HUES48 (cell line): ENCODE data around the gene NCSTN.
A peak's percentile ranks its signal among the peaks of the same experiment; 100 is the strongest.

Source experiments
- H3K27ac ChIP-seq: one replicate; pipeline ENCODE4 v1.7.0; 2013; ENCODE audit warnings: low read depth, low read length, inconsistent platforms
- H3K27me3 ChIP-seq: 2 replicates; pipeline ENCODE4 v1.6.1; 2013; ENCODE audit warnings: mild to moderate bottlenecking, low read length; ENCODE audit not compliant: control insufficient read depth, insufficient read depth
- H3K36me3 ChIP-seq: 2 replicates; pipeline ENCODE4 v1.6.1; 2013; ENCODE audit warnings: low read length; ENCODE audit not compliant: control insufficient read depth, insufficient read depth
- H3K4me1 ChIP-seq: 2 replicates; pipeline ENCODE4 v1.6.1; 2013; ENCODE audit warnings: mild to moderate bottlenecking, low read length; ENCODE audit not compliant: control insufficient read depth, insufficient read depth
- H3K4me3 ChIP-seq: 2 replicates; pipeline ENCODE4 v1.5.1; 2013; ENCODE audit warnings: mild to moderate bottlenecking, low read depth, low read length
- H3K9ac ChIP-seq: 2 replicates; pipeline ENCODE4 v1.6.1; 2013; ENCODE audit warnings: mild to moderate bottlenecking, low read depth, low read length, moderate library complexity
- H3K9me3 ChIP-seq: 2 replicates; pipeline ENCODE4 v1.6.1; 2013; ENCODE audit warnings: low read length; ENCODE audit not compliant: control insufficient read depth, insufficient read depth

The NCSTN gene

DNA sequence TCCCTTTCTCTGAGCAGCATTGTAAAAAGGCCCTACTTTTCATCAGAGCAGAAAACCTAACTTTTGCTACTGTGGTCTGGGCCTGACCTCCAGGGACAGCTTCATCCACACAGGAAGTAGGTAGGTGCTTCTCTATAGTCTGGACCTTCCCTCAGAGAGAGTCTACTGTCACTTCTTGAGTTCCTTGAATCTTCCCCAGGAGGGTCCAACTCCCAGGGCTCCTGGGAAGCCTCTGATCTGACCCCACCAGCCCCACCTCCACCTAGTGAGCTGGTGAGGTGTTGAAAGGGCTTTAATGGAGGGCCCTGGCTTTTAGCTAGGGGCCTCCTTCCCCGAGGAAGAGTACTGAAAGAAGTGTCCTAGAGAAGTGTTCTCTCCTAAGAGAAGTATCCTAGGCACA, 54.5 kb downstream of the NCSTN start:
- Histone ChIP-seq H3K4me1 (peaks cover 25% of the 10 kb centered on the region), H3K27ac (no peak overlapping the region), H3K27me3 (no peaks in the 10 kb centered on the region), H3K36me3 (no peaks in the 10 kb centered on the region), H3K4me3 (no peak overlapping the region), H3K9ac (no peak overlapping the region), H3K9me3 (no peaks in the 10 kb centered on the region)

DNA sequence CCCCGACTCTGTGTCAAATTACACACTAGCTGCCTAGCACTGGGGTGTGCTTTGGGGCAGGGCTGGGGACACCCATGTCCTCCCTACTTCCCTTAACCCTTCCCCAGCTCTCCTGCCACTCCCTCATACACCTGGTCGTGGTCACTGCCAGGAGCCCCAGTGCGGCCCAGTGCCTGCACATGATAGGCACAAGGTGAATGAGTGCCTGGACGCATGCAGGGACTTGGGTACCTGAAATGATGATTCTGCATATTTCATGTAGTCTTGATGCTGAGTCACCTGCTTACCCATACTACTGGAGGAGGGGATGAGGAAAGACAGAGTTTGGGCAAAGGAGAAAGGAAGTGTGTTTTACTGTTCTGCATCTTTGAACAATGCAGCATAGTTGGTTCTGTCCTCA, 55.6 kb downstream of the NCSTN start:
- H3K9ac ChIP-seq = no peak overlapping the region

DNA sequence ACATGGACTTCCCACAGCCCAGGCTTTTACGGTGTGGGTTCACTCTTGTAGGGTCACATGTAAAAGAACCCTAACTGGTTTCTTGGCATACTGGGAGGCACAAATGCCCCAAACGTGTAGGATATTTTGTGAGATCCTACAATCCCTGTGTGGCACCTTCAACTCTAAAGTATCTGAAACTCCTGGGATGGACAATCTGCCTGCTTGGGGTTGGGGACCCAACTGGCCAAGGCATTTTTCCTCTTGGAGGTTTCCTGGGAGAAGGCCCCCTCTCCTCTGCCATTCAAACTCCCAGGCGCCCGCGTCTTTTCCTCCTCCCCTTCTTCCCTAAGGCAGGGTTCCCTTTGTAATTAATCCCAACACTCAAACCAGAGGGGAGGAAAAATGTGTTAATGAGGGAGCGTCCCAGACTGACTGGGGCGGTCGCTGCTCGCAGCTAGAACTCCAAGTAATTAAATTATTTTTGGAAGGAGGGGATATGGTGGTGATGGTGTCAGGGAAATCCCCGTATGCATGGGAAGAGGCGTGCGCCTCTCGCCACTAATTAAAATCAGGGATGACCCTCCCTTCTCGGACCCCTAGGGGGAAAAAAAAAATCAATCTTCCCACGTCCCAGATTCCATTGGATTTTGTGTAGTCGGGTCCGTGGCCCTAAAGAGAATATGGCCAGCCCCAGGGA, 56.5 kb downstream of the NCSTN start:
- H3K9ac ChIP-seq = peak overlapping the region; percentile 72
- H3K27me3 ChIP-seq = no peaks in the 10 kb centered on the region
- H3K4me3 ChIP-seq = peak overlapping the region; percentile 66
- no peaks in the 10 kb centered on the region for H3K36me3 ChIP-seq
- H3K27ac ChIP-seq = peak overlapping the region; percentile 97
- peaks cover 40% of the 10 kb centered on the region for H3K4me1 ChIP-seq
- H3K9me3 ChIP-seq = no peaks in the 10 kb centered on the region

More for the DNA sequence above, 55.6 kb downstream of the NCSTN start:
- peaks cover 36% of the 10 kb centered on the region for H3K4me1 ChIP-seq
- H3K27me3 ChIP-seq = no peaks in the 10 kb centered on the region
- no peaks in the 10 kb centered on the region for H3K9me3 ChIP-seq
- no peak overlapping the region for H3K4me3 ChIP-seq
- no peak overlapping the region for H3K27ac ChIP-seq
- no peaks in the 10 kb centered on the region for H3K36me3 ChIP-seq

DNA sequence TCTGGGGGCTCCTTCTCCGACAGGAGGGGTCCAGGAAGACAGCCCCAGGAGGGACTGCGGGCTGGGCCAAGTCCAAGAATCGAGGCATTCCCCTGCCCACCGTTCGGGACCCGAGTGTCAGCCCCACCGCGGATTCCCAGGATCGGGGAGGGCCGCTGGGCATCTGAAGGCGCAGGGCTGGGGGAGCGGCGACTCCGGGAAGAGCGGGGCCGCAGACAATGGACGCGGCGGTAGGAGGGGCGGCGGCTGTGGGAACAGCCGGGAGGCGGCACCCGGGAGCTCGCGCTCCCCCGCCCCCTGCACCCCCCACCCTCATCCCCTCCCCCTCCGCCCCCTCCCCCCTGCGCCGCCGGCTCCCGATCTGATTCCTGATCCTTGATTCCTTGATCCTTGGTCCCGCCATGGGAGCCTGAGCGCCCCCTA, 57.1 kb downstream of the NCSTN start, which contains the start of gene VANGL2:
Gene VANGL2, plus strand, starts transcription at position 342 of the 423 bp plus-strand sequence. CDS start 15,274 bp downstream, outside the sequence.
- H3K4me1 ChIP-seq = peaks cover 43% of the 10 kb centered on the region
- no peaks in the 10 kb centered on the region for H3K36me3 ChIP-seq
- peak within 1 kb of the TSS; percentile 97 for H3K27ac ChIP-seq
- H3K27me3 ChIP-seq = no peaks in the 10 kb centered on the region
- H3K4me3 ChIP-seq = peak within 1 kb of the TSS; percentile 89
- H3K9me3 ChIP-seq = no peaks in the 10 kb centered on the region
- H3K9ac ChIP-seq = peak within 1 kb of the TSS; percentile 73

DNA sequence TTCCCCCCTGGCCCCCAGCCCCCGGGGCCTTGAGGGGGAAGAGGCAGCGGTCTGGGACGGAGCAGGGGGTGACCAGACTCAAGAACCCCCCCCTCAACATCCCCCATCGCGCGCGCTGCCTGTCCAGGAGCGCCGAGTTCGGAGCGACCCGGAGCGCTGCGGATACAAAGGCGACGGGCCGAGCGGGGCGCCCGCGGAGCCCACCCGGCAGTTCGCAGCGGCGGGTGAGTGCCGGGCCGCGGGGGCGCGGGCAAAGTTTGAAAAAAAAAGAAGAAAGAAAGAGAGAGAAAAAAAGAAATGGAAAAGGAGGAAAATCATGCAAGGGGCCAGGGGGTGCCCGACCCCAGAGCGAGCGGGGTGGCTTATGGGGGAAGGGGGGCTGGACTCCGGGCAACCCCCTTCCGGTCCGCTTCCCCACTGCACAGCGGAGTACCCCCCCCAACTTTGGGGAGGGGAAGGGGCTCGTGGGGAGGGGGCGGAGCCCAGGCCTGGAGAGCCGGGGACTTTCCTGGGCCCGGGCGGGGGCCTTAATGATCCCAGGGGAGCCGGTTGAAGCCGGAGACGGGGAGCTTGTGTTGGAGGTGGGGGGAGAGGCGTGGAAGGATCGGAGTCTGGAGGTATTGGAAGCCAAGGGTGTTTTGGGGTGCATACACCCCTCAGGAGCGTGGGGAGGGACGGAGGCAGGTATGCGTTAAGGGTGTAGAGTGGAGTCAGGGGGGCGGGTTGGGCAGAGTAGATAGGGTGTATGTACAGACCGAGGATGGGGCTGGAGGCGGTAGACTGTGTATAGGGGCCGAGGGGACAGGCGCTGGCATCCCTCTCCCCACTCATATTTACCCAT, 57.7 kb downstream of the NCSTN start:
- Histone ChIP-seq H3K9ac (peak overlapping the region; percentile 73), H3K36me3 (no peaks in the 10 kb centered on the region), H3K4me3 (peak overlapping the region; percentile 89), H3K27ac (peak overlapping the region; percentile 92), H3K9me3 (no peaks in the 10 kb centered on the region), H3K27me3 (no peaks in the 10 kb centered on the region), H3K4me1 (peaks cover 44% of the 10 kb centered on the region)

DNA sequence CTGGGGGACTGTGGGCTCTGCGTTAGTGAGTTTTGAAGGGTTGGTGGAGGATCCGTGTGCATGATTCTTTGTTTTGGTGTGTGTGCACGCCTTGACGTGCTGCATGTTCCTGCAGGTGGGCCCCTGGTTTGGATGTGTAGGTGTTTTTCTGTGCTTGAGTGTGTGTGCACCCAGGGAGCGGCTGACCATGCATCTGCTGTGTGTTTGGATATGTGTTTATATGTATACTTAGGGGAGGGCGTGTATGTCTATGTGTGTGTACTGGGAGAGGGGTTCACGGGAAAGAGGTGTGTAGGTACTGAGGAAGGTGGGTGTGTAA, 58.3 kb downstream of the NCSTN start:
- peak overlapping the region; percentile 55 for H3K9ac ChIP-seq
- H3K27me3 ChIP-seq = no peaks in the 10 kb centered on the region
- H3K9me3 ChIP-seq = no peaks in the 10 kb centered on the region
- no peak overlapping the region for H3K27ac ChIP-seq
- H3K4me1 ChIP-seq = peaks cover 46% of the 10 kb centered on the region
- no peaks in the 10 kb centered on the region for H3K36me3 ChIP-seq
- H3K4me3 ChIP-seq = peak overlapping the region; percentile 89

DNA sequence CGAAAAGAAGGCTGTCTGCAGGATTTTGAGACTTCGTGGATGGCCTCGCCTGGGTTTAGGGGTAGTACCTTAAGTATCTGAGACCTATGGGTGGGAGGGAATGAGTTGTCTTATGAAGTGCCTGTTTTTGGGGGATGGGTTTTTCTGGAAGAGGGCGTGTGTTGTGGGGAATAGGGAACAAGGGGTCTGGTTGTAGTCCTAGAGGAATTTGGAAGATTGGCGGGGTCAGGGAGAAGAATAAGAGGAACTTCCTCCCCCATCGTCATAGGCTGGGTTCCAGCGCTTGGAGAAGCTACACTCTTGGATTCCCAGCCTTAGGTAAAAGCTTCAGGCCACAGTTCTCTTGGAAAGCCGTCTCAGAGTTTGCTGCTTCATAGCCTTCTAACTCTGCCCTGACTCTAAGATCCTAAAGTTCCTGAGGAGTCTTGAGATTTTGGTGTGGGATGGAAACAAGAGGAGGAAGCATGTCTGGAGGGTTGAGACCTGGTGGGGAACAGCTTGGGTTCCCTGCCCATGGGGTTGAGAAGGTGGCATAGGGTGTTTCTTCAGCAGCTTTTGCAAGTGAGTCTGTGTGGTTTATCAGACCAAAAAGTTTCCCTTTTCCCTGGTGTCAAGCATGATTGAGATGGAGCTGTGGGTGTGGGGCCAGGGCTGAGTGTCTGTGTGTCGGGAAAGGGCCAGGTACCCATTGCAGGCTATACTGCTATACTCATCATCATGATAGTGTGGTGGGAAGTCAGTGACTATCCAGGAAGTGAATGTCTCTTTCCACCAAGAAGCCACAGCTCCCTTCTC, 59.0 kb downstream of the NCSTN start:
- Histone ChIP-seq H3K4me3 (peak overlapping the region; percentile 89), H3K36me3 (peaks cover 3% of the 10 kb centered on the region; the same call in 1 of the 2 replicates), H3K27ac (no peak overlapping the region), H3K9me3 (no peaks in the 10 kb centered on the region), H3K4me1 (peaks cover 46% of the 10 kb centered on the region), H3K9ac (no peak overlapping the region), H3K27me3 (no peaks in the 10 kb centered on the region)

DNA sequence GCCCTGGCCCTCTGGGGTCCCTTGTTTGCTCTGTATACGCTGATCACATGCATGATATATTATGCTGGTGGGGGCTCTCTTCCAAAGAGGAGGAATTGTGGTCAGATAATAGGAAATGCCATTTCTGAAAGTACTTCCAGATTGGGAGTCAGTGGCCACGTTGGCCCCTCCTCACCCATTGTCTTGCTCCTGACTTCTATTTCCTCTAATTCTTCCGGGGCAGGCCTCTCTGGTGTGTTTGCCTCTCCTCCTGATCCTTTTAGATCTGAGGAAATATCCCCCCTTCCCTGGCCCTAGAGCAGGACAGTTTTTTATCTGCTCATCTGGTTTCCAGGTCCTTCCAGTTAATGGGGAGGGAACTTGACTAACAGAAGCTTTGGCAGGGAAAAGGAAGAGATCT, 60.1 kb downstream of the NCSTN start:
- Histone ChIP-seq H3K9ac (no peak overlapping the region), H3K4me3 (no peak overlapping the region), H3K4me1 (peaks cover 55% of the 10 kb centered on the region), H3K36me3 (peaks cover 3% of the 10 kb centered on the region; the same call in 1 of the 2 replicates), H3K27me3 (no peaks in the 10 kb centered on the region), H3K9me3 (no peaks in the 10 kb centered on the region), H3K27ac (no peak overlapping the region)

DNA sequence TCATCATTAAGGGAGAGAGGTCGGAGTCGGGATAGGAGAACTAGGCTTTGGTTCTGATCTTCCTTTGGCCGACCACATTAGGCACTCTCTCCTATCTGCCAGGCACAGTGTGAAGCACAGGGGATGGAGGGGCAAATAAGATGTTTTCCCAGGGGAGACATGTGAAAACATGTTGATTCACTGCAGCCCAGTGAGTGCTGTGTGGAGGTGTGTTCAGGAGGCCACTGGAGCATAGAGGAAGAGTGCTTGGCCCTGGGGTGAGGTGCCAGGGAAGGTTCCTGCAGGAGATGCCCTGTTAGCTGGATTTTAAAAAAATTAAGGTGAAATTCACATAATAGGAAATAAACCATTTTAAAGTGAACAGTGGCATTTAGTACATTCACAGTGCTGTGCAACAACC, 60.9 kb downstream of the NCSTN start:
- H3K4me1 ChIP-seq = peaks cover 56% of the 10 kb centered on the region
- H3K27me3 ChIP-seq = no peaks in the 10 kb centered on the region
- H3K27ac ChIP-seq = no peak overlapping the region
- H3K9ac ChIP-seq = no peak overlapping the region
- H3K9me3 ChIP-seq = no peaks in the 10 kb centered on the region
- peaks cover 3% of the 10 kb centered on the region; the same call in 1 of the 2 replicates for H3K36me3 ChIP-seq
- no peak overlapping the region for H3K4me3 ChIP-seq

DNA sequence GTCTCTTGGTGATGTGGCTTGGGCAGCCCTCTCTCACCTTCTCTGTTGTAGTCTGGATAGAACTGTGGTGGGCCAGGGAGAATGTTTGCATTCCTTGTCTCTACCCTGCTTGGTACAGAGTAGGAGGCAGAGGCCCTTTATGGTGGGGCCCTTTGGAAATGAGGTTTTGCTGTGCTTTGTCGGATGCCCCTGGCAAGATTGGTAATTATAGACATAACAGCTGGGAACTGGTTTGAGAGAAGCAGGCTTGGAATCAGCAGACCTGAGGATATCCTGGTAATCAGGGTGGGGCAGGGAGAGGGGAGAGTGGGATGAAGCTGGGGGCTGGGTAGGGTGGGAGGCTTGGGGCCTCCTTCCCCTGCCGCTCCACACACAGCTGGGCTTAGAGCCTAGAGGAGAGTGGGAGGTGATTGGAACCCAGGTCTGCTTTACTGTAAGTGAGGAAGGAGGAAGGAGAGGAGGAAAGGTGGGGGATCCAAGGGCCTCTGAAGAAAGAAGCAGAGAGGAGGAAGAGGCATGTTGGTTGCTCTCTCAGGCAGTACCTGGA, 62.2 kb downstream of the NCSTN start:
- Histone ChIP-seq H3K9ac (no peak overlapping the region), H3K27ac (no peak overlapping the region), H3K4me1 (peaks cover 58% of the 10 kb centered on the region), H3K27me3 (no peaks in the 10 kb centered on the region), H3K36me3 (peaks cover 7% of the 10 kb centered on the region; the same call in 1 of the 2 replicates), H3K4me3 (no peak overlapping the region), H3K9me3 (no peaks in the 10 kb centered on the region)
